Body of pancreas (tissue), 4 donors: ENCODE data around the gene AUTS2. TPM values are rescaled to one million over a fixed set of nuclear protein-coding genes. Genes with fewer than 3 reads are reported as not detected.

Experiments
- ATAC-seq: fragments of 150-250 bp; one replicate; pipeline ENCODE4 v1.9.1; 2016
- DNase-seq, 4 donors: peaks; one replicate each; pipeline ENCODE4 v3.0.0-alpha.2; 2019
- H3K27ac ChIP-seq, 4 donors: fragments of 200-600 bp; sonication (generic); 1 replicate in 3 of 4; 2 replicates in 1 of 4; pipeline versions ENCODE4 v1.5.1 to v1.6.1; 2016 to 2019; ENCODE audit warnings: mild to moderate bottlenecking in 1 of 4, mixed read lengths in 1 of 4, moderate library complexity in 1 of 4
- H3K27me3 ChIP-seq, 2 donors: fragments of 200-600 bp; sonication (generic); one replicate each; pipeline ENCODE4 v1.6.0; 2016; ENCODE audit warnings: mild to moderate bottlenecking in 1 of 2
- H3K36me3 ChIP-seq, 2 donors: fragments of 200-600 bp; sonication (generic); replicated peaks in 1 of 2; 2 replicates each; pipeline ENCODE4 v1.5.1; 2016; ENCODE audit warnings: low read depth in 2 of 2; ENCODE audit not compliant: insufficient read depth in 1 of 2
- H3K4me1 ChIP-seq: fragments of 200-600 bp; sonication (generic); one replicate; pipeline ENCODE4 v1.6.0; 2016
- H3K4me3 ChIP-seq, 2 donors: fragments of 200-600 bp; sonication (generic); 1 replicate in 1 of 2; 2 replicates in 1 of 2; pipeline ENCODE4 v1.5.1; 2016 to 2019
- H3K9me3 ChIP-seq, 3 donors: fragments of 200-600 bp; sonication (generic); 1 replicate in 2 of 3; 2 replicates in 1 of 3; pipeline ENCODE4 v1.5.1; 2016
- CTCF ChIP-seq, 7 experiments: fragments of 450-650 bp in 4 of 7; fragments of 200-600 bp in 3 of 7; sonication (generic) in 3 of 7; IDR thresholded peaks; one replicate each; pipeline ENCODE4 v1.5.1; 2016 to 2019; ENCODE audit warnings: antibody characterized with exemption in 7 of 7
- POLR2A ChIP-seq, 3 donors: fragments of 450-650 bp; IDR thresholded peaks; one replicate each; pipeline ENCODE4 v1.6.1; 2016; ENCODE audit warnings: antibody characterized with exemption in 3 of 3, mild to moderate bottlenecking in 2 of 3
- WGBS, 2 donors: methylation state at CpG; one replicate each; pipeline ENCODE4 v1.1.5; 2017; 5-methylcytosine and 5-hydroxymethylcytosine counted together
- intact Hi-C: fragments of 100-400 bp; cut with DNase I; formaldehyde crosslinking; loops from one replicate; pipeline ENCODE4 v1.15.1; 2023
- total RNA-seq, 2 donors: library from RNA; depleted of rRNA; stranded (reverse); fragments of >200 nt; gene quantifications; one replicate each; pipeline ENCODE4 v1.1.0, GENCODE V29; 2016

AUTS2 gene
- total RNA-seq, 2 donors from 2014 or later: 11.7 to 18.5 TPM

GRCh38 chr7:70384891-70385290 is 786.6 kb downstream of the AUTS2 start:
- no peak overlapping the region for H3K27ac ChIP-seq
- no peak overlapping the region for H3K4me3 ChIP-seq
- no peaks in the 10 kb centered on the region for H3K9me3 ChIP-seq
- WGBS, 2 donors: 58 to 74% methylated on average over 3 of the region's 3 CpGs
- intact Hi-C loops: no loop called here
- H3K4me1 ChIP-seq: no peaks in the 10 kb centered on the region
- DNase-seq (no peak), ATAC-seq (no peak)
- H3K36me3 ChIP-seq: no peaks in the 10 kb centered on the region
- TF ChIP-seq POLR2A (IDR thresholded peaks at IDR 0.05) (no peak), CTCF (IDR thresholded peaks at IDR 0.05) (no peak)
- H3K27me3 ChIP-seq: no peaks in the 10 kb centered on the region

- ATAC-seq (no peak), DNase-seq (no peak)
- Histone ChIP-seq H3K9me3 (no peaks in the 10 kb centered on the region), H3K27me3 (no peaks in the 10 kb centered on the region), H3K4me1 (no peaks in the 10 kb centered on the region), H3K4me3 (no peak overlapping the region), H3K36me3 (no peaks in the 10 kb centered on the region), H3K27ac (no peak overlapping the region)
- TF ChIP-seq CTCF (IDR thresholded peaks at IDR 0.05) (no peak), POLR2A (IDR thresholded peaks at IDR 0.05) (no peak)
- intact Hi-C loops: no loop called here
- WGBS, 2 donors: 78% methylated on average over 4 of the region's 4 CpGs
Measured at GRCh38 chr7:70387217-70387616, 788.9 kb downstream of the AUTS2 start.

- DNase-seq: no peak
- Histone ChIP-seq H3K27me3 (no peaks in the 10 kb centered on the region), H3K36me3 (no peaks in the 10 kb centered on the region), H3K4me1 (no peaks in the 10 kb centered on the region), H3K4me3 (no peak overlapping the region), H3K27ac (no peak overlapping the region), H3K9me3 (no peaks in the 10 kb centered on the region)
- ATAC-seq: no peak
- no peak for TF ChIP-seq CTCF (IDR thresholded peaks at IDR 0.05)
- TF ChIP-seq POLR2A (IDR thresholded peaks at IDR 0.05): no peak
- WGBS, 2 donors: 79 to 82% methylated on average over 4 of the region's 4 CpGs
- intact Hi-C loops: no loop called here
Measured at GRCh38 chr7:70389531-70390151, 791.4 kb downstream of the AUTS2 start.

- Histone ChIP-seq H3K27ac (no peak overlapping the region), H3K36me3 (no peaks in the 10 kb centered on the region), H3K27me3 (no peaks in the 10 kb centered on the region), H3K4me1 (no peaks in the 10 kb centered on the region), H3K9me3 (no peaks in the 10 kb centered on the region), H3K4me3 (no peak overlapping the region)
- TF ChIP-seq POLR2A (IDR thresholded peaks at IDR 0.05) (no peak), CTCF (IDR thresholded peaks at IDR 0.05) (no peak)
- DNase-seq (no peak), ATAC-seq (no peak)
- intact Hi-C loops: no loop called here
- 88 to 100% methylated on average over 1 of the region's 1 CpG for WGBS, 2 donors
Measured at GRCh38 chr7:70390251-70390650, 792.0 kb downstream of the AUTS2 start.

GRCh38 chr7:70392256-70392876 is 794.1 kb downstream of the AUTS2 start:
- intact Hi-C loops: no loop called here
- ATAC-seq (peak; percentile 38), DNase-seq (no peak)
- Histone ChIP-seq H3K27ac (no peak overlapping the region), H3K4me1 (no peaks in the 10 kb centered on the region), H3K27me3 (no peaks in the 10 kb centered on the region), H3K4me3 (no peak overlapping the region), H3K36me3 (no peaks in the 10 kb centered on the region), H3K9me3 (no peaks in the 10 kb centered on the region)
- TF ChIP-seq CTCF (IDR thresholded peaks at IDR 0.05) (no peak), POLR2A (IDR thresholded peaks at IDR 0.05) (no peak)
- 67 to 71% methylated on average over 5 of the region's 5 CpGs for WGBS, 2 donors
